Memory B cell (primary cell): ENCODE results near the gene SLC38A6.
"Not testable (repeated sequence)": the region's sequence is repeated elsewhere in the genome, so short reads cannot be mapped to it uniquely, and the experiment has no call there.

Experiments used
- ATAC-seq: fragments of 150-1000 bp; cut with Tn5 transposase; 2 replicates; pipeline ENCODE4 v1.10.0; 2021; ENCODE audit warnings: low read depth, mild to moderate bottlenecking, moderate library complexity
- DNase-seq, 2 donors: peaks; one replicate each; pipeline ENCODE4 v3.0.0; 2022; ENCODE audit warnings: low spot score in 2 of 2
- H3K27ac Mint-ChIP-seq: one replicate; pipeline ENCODE4 v1.8.0; 2022; ENCODE audit warnings: mild to moderate bottlenecking, moderate library complexity, mixed read lengths
- H3K27me3 Mint-ChIP-seq: one replicate; pipeline ENCODE4 v1.8.0; 2022; ENCODE audit warnings: mixed read lengths
- H3K36me3 Mint-ChIP-seq: one replicate; pipeline ENCODE4 v1.8.0; 2022; ENCODE audit warnings: mild to moderate bottlenecking, mixed read lengths
- H3K4me1 Mint-ChIP-seq: one replicate; pipeline ENCODE4 v1.8.0; 2022; ENCODE audit warnings: mixed read lengths
- H3K4me3 Mint-ChIP-seq: one replicate; pipeline ENCODE4 v1.8.0; 2022; ENCODE audit warnings: mild to moderate bottlenecking, moderate library complexity, mixed read lengths
- H3K9me3 Mint-ChIP-seq: one replicate; pipeline ENCODE4 v1.8.0; 2022; ENCODE audit warnings: mixed read lengths

The SLC38A6 gene

DNA sequence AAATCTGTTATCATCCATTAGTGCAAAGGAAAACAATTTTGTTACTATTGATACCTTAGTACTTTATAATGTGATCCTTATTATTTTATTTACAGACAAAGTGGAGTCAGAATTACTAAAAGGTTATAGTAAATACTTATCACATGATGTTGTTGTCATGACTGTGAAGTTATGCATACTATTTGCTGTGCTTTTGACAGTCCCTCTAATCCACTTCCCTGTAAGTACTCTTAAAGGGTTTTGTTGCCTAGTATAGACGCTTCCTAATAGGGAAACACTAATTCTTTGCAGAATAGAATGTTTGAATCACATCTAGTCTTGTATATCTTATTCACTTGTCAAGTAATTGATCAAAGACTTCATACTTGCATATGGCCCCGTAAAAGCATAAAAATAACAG, 69.4 kb downstream of the SLC38A6 start:
- no peaks in the 10 kb centered on the region for H3K9me3 Mint-ChIP-seq
- no peak overlapping the region for H3K27ac Mint-ChIP-seq
- H3K36me3 Mint-ChIP-seq, result peaks cover 15% of the 10 kb centered on the region
- no peak for ATAC-seq
- H3K27me3 Mint-ChIP-seq, result no peaks in the 10 kb centered on the region
- H3K4me1 Mint-ChIP-seq, result no peaks in the 10 kb centered on the region
- no peak overlapping the region for H3K4me3 Mint-ChIP-seq
- DNase-seq, result no peak

DNA sequence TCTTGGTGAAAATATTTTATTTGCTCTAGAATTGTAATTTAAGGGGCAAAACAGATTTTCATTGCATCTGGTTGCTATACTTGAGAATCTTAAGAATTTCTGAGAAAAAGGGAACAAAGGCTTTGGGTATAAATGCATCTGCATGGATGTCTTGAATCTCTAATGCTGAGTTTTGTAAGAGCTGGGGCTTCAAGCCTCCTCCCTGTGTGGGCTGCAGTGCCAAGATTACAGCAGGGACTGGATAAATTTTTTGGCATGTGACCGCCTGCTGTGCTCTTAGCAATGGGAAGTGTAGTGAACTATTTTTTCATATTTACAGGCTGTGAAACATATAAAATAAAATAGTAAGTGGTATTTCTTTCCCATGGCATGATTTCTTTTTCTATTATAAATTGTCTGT, 70.0 kb downstream of the SLC38A6 start:
- Mint-ChIP-seq H3K9me3 (no peaks in the 10 kb centered on the region), H3K27ac (no peak overlapping the region), H3K4me1 (no peaks in the 10 kb centered on the region), H3K4me3 (no peak overlapping the region), H3K27me3 (no peaks in the 10 kb centered on the region), H3K36me3 (peaks cover 15% of the 10 kb centered on the region)
- no peak for DNase-seq
- ATAC-seq, result no peak

DNA sequence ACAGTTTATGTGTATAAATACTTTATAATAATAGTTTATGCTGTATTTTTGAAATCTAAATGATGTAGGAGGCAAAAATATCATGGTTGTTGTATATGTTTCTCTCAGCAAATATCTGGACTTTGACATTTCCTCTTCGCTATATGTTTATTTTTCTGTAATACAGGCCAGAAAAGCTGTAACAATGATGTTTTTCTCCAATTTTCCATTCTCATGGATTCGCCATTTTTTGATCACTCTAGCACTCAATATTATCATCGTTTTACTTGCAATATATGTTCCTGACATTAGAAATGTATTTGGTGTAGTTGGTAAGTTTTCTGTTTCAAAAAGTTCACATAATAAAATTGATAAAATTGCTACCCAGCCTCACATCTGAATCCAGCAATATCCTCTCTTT, 70.6 kb downstream of the SLC38A6 start:
- H3K9me3 Mint-ChIP-seq, result no peaks in the 10 kb centered on the region
- DNase-seq (no peak), ATAC-seq (no peak)
- H3K27me3 Mint-ChIP-seq, result no peaks in the 10 kb centered on the region
- peaks cover 15% of the 10 kb centered on the region for H3K36me3 Mint-ChIP-seq
- no peak overlapping the region for H3K4me3 Mint-ChIP-seq
- H3K27ac Mint-ChIP-seq, result no peak overlapping the region
- no peaks in the 10 kb centered on the region for H3K4me1 Mint-ChIP-seq

DNA sequence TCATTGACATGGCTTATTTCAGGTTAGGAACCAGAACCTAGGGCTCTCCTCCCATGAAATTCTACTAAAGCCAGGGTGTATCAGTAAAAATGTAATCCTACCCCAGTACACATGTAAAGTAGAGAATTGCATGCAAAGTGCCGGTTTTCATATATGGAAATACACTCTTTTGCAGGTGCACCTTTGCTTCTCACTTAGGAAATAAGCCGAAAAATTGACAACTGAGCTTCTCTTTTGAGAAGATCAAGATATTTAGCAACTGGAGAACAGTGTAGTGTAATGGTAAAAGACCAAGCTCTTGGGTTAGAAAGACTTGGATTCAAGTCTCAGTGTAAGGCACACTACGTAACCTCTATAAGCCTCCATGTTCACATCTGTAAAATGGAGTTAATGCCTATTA, 82.4 kb downstream of the SLC38A6 start:
- Mint-ChIP-seq H3K4me3 (no peak overlapping the region), H3K36me3 (peaks cover 9% of the 10 kb centered on the region), H3K4me1 (no peaks in the 10 kb centered on the region), H3K27me3 (no peaks in the 10 kb centered on the region), H3K27ac (no peak overlapping the region), H3K9me3 (no peaks in the 10 kb centered on the region)
- DNase-seq (no peak), ATAC-seq (no peak)

DNA sequence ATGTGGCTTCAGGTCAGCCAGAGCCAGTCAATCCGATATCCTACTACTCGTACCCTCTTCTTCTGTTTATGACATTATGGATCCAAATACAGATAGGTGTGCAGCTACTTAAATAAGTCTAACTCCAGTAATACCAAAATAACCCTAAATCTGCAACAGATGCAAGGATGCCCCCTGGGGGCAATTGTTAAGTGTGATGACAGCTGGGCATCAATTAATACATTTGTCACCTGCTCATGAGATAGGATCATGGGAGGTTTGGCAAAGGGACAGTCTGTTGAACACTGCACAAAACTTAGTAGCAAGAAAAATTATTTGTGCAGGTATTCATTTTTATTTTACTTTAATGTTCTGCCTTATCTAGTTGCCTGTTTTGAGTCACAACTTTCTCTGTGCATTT, 83.2 kb downstream of the SLC38A6 start:
- Mint-ChIP-seq H3K9me3 (no peaks in the 10 kb centered on the region), H3K36me3 (peaks cover 9% of the 10 kb centered on the region), H3K4me3 (no peak overlapping the region), H3K27ac (no peak overlapping the region), H3K4me1 (no peaks in the 10 kb centered on the region), H3K27me3 (no peaks in the 10 kb centered on the region)
- DNase-seq, result no peak
- no peak for ATAC-seq

DNA sequence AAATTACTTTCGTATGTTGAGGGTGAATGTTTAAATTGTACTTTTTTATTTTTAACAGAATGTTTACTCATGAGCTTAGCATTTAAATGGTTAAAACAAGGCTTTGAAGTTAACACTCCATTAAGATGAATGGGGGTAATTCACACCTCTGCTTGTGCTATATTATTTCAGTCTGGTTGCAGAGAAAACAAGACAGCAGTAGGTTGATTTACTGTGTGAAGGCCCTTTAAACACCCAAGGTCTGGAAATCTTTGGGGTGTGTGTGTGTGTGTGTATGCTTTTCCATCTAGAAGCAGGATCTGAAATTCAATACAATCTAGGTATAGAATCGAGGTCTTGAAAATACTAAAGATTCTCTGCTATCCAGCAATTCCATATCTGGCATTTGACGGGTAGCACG, 83.8 kb downstream of the SLC38A6 start:
- Mint-ChIP-seq H3K27me3 (no peaks in the 10 kb centered on the region), H3K9me3 (peaks cover under 1% of the 10 kb centered on the region), H3K4me1 (no peaks in the 10 kb centered on the region), H3K27ac (no peak overlapping the region), H3K4me3 (no peak overlapping the region), H3K36me3 (peaks cover 10% of the 10 kb centered on the region)
- DNase-seq, result no peak
- no peak for ATAC-seq

DNA sequence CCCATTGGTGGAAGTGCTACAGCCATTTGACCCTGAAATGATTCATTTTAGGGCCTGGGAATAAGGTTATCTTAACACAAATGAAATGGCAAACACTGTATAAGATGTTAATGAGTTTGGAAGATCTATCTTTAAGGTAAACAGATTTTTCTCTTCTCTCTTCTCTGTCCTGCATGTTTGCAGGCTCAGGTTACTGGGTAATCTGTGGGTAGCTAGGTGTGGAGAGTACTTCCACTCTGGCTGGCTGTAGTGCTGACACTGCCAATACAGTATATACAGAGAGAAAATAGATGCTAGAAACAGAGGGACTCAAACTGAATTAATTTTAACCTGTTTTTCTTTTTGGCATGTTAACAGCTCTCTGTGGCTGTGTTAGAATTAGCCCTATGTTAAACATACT, 84.6 kb downstream of the SLC38A6 start:
- Mint-ChIP-seq H3K4me1 (no peaks in the 10 kb centered on the region), H3K27ac (no peak overlapping the region), H3K4me3 (no peak overlapping the region), H3K9me3 (peaks cover 3% of the 10 kb centered on the region), H3K36me3 (peaks cover 14% of the 10 kb centered on the region), H3K27me3 (no peaks in the 10 kb centered on the region)
- ATAC-seq (no peak), DNase-seq (no peak)

DNA sequence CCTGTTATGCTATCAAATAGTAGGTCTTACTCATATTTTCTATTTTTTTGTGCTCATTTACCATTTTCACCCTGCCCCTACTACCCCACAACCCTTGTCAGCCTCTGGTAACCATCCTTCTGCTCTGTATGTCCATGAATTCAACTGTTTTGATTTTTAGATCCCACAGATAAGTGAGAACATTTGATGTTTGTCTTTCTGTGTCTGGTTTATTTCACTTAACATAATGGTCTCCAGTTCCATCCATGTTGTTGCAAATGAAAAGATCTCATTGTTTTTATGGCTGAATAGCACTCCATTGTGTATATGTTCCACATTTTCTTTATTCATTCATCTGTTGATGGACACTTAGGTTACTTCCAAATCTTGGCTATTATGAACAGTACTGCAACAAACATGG, 91.4 kb downstream of the SLC38A6 start:
- DNase-seq, ATAC-seq, H3K4me3 Mint-ChIP-seq, H3K27ac Mint-ChIP-seq, H3K36me3 Mint-ChIP-seq, H3K27me3 Mint-ChIP-seq, H3K9me3 Mint-ChIP-seq, H3K4me1 Mint-ChIP-seq: not testable (repeated sequence)

DNA sequence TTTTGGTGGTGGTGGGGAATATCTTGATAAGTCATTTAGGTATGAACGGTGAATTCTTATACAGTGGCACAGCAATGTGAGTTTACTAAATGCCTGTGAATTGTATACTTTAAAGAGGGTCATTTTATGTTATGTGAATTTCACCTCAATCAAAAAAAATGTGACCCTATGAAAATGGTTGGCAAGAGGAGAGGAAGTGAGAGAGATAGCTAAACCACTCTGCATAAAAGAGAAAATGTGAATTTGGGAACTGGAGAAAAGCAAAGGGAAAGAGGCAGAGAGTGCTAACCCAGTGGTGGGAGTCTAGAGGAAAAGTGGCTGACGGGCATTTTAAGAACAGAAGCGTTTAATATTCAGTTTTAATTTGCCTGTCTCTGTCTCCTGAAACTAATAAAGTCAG, 93.8 kb downstream of the SLC38A6 start:
- Mint-ChIP-seq H3K27ac (no peak overlapping the region), H3K4me3 (no peak overlapping the region), H3K27me3 (no peaks in the 10 kb centered on the region), H3K4me1 (peaks cover 12% of the 10 kb centered on the region), H3K9me3 (peaks cover 5% of the 10 kb centered on the region), H3K36me3 (peaks cover 9% of the 10 kb centered on the region)
- ATAC-seq (no peak), DNase-seq (no peak)

DNA sequence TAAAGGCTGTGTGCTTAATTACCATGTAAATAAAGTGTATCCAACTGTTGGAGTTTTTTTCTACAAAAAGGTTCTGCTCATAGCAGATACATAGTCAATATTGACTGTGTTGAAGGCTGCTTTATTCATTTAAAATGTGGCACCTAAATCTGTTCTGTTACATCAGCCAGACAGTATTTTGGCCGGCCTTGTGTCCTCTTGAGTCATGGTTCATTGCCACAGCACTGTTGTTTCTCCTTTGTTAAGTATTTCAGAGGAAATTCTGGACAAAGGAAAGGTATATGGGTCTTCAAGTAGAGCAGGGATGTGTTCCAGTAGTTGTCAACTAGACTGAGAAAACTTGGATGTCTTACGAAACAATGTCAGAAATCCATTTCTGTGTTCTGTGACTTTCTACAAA, 95.5 kb downstream of the SLC38A6 start:
- Mint-ChIP-seq H3K27me3 (no peaks in the 10 kb centered on the region), H3K4me3 (no peak overlapping the region), H3K36me3 (peaks cover 6% of the 10 kb centered on the region), H3K9me3 (peaks cover 1% of the 10 kb centered on the region), H3K4me1 (peaks cover 21% of the 10 kb centered on the region), H3K27ac (no peak overlapping the region)
- DNase-seq (no peak), ATAC-seq (no peak)

DNA sequence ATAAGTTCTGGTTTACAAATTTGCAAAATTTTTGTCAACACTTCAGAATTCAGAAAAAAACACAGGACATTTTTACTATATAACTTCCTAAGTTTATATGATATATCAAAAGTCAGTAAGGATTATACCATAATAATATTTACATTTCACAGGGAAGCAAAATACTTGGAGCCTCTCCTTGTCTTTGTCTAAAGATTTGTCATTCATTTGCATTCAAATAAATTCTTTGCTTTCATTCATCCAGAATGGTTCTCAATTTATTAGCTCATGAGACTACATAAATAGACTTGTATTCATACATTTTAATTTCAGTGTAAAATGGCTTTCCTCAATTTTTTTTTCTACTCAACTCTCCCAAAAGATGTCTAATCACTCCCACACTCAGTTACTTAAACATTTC, 96.4 kb downstream of the SLC38A6 start:
- peaks cover 21% of the 10 kb centered on the region for H3K4me1 Mint-ChIP-seq
- H3K36me3 Mint-ChIP-seq, result peaks cover 5% of the 10 kb centered on the region
- peaks cover 1% of the 10 kb centered on the region for H3K9me3 Mint-ChIP-seq
- no peaks in the 10 kb centered on the region for H3K27me3 Mint-ChIP-seq
- no peak overlapping the region for H3K4me3 Mint-ChIP-seq
- ATAC-seq, result no peak
- no peak for DNase-seq
- no peak overlapping the region for H3K27ac Mint-ChIP-seq

DNA sequence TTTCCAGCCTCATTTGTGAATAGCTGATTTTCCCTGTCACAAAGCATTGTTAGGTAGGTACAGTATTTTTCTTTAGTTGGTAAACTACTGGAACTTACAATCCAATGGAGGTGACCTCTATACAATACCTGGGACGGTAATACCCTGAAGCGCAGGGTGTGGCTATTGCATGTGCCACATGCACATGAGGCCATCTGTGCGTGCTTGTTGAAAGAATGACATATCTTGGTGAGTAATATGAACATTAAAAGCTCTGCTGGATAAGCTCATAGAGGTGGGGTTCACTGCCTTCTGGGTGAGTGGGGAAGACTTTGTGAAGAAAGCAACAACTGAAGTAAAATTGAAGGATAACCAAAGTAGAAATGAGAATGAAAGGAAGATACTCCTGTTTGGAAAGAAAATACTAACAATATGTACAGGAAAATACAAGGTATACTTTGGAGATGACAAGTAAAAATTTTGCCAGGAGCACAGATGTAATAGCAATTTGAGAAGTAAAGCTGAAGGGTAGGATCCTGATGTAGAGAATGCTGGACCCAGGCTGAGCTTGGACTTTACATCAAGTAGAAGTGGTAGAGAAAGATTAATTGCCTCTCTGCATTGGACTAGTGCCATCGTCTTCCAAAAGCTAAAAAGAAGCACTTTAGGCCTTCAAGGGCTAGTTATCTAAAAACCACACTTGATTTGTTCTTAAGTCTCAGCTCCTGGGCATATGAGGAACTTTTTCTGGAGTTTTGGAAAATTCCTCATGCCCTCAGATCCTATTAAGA, 97.1 kb downstream of the SLC38A6 start:
- H3K36me3 Mint-ChIP-seq, result peaks cover 4% of the 10 kb centered on the region
- DNase-seq (no peak), ATAC-seq (no peak)
- no peaks in the 10 kb centered on the region for H3K27me3 Mint-ChIP-seq
- peaks cover 21% of the 10 kb centered on the region for H3K4me1 Mint-ChIP-seq
- H3K4me3 Mint-ChIP-seq, result no peak overlapping the region
- H3K27ac Mint-ChIP-seq, result peak overlapping the region; percentile 24
- peaks cover 1% of the 10 kb centered on the region for H3K9me3 Mint-ChIP-seq

DNA sequence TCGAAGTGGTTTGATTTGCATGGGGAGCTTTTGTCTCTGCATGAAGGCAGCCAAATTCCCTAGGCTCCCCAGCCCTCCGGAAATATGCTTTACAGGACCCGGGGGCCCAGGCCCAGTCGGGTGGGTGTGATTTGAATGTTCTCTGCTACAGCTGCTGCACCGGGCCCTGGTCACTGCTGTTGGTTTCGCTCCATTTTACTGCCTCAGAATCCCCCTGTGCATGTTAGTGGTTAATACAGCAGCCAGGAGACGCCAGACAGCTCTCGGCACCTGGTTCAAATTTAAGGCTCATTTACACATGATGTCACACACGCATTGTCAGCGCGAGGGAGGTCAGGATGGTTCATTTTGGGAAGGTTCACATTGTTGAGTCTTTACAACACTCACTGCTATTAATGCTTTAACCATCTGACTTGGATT, 99.6 kb downstream of the SLC38A6 start:
- ATAC-seq (peak; percentile 80), DNase-seq (no peak)
- Mint-ChIP-seq H3K27me3 (no peaks in the 10 kb centered on the region), H3K4me3 (peak overlapping the region; percentile 41), H3K4me1 (peaks cover 15% of the 10 kb centered on the region), H3K9me3 (peaks cover 4% of the 10 kb centered on the region), H3K27ac (peak overlapping the region; percentile 48), H3K36me3 (peaks cover 21% of the 10 kb centered on the region)

DNA sequence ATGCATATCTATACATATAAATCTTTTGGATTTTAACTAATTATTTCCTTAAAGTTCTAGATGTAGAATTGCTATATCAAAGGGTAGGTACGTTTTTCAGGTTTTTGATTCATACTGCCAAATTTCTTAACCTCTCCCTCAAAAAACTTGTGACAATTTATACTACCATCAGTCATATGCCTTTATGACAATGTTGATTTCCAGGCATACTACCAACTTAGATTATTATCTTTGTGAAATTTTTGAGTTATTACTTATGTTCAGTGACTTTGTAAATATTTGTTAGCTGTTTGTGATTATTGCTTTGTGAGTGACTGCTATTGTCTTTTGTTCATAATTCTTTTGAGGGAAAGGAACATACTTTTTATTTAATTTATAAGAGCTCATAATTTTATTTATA, 107.0 kb downstream of the SLC38A6 start:
- no peak overlapping the region for H3K27ac Mint-ChIP-seq
- H3K36me3 Mint-ChIP-seq, result peaks cover 20% of the 10 kb centered on the region
- DNase-seq, result no peak
- H3K27me3 Mint-ChIP-seq, result no peaks in the 10 kb centered on the region
- no peak overlapping the region for H3K4me3 Mint-ChIP-seq
- no peak for ATAC-seq
- no peaks in the 10 kb centered on the region for H3K4me1 Mint-ChIP-seq
- peaks cover 5% of the 10 kb centered on the region for H3K9me3 Mint-ChIP-seq

DNA sequence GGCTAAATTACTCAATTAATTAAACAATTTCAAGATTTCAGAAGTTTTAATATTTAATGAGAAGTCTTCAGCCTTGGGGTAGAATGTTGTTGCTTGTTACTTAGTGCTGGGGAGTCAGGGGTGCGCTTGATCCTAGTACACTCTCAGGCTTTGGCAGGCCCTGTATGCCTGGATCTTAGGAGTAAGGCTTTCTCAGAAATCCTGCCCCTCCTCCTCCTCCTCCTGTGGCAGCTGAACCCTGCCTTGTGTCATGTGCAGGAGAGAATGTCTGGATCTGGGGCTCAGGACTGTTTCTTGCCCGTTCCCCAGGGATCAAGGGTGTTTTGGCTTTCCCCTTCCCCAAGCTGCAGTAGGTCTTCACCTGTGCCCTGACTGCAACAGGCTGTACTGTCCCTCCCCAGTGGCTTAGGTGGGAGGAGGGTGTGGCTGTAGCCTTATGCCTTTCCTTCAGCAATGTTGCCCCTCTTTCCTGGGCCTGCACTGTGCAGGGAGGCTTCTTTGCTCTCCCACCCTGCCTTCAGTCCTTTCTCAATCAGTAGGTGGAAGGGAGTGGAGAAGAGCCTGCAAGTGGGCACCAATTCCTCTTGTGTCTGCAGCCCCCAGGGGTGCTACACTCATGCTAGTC, 108.2 kb downstream of the SLC38A6 start:
- no peak overlapping the region for H3K4me3 Mint-ChIP-seq
- peaks cover 14% of the 10 kb centered on the region for H3K36me3 Mint-ChIP-seq
- H3K27ac Mint-ChIP-seq, result no peak overlapping the region
- H3K9me3 Mint-ChIP-seq, result peaks cover 5% of the 10 kb centered on the region
- no peaks in the 10 kb centered on the region for H3K27me3 Mint-ChIP-seq
- DNase-seq, result no peak
- no peaks in the 10 kb centered on the region for H3K4me1 Mint-ChIP-seq
- ATAC-seq, result no peak
